ENCODE measurements around the gene ANKRD36B.
"Not testable (repeated sequence)": the region's sequence is repeated elsewhere in the genome, so short reads cannot be mapped to it uniquely, and the experiment has no call there.

DNA sequence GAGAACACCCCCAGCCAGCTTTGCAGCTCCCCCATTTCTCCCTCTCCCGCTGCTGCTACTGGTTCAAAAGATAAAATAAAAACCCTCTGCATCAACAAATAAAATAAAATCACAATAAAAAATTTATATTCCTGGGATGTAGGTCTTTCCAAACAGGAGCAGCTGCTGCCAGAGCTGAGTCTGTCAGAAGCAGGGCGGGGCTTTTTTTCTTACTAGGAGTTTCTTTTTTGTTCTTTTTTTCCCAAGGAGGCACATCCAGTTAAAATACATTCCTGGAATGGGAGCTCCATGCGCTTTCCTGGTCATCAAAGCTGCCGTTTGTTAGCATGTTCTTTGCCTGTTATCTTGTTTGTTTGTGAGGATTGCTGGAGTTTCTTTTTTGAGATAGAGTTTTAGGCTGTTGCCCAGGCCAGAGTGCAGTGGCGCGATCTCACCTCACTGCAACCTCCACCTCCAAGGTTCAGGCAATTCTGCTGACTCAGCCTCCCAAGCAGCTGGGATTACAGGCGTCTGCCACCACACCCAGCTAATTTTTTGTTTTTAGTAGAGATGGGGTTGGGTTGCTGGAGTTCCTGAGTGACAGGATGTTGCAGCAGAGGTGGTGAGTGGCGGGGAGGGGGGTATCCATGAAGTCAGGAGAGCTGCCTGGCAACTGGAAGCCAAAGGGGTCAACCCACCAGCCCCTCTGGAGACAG, 35.8 kb upstream of the ANKRD36B start:
- TF ChIP-seq, protein P1, sequence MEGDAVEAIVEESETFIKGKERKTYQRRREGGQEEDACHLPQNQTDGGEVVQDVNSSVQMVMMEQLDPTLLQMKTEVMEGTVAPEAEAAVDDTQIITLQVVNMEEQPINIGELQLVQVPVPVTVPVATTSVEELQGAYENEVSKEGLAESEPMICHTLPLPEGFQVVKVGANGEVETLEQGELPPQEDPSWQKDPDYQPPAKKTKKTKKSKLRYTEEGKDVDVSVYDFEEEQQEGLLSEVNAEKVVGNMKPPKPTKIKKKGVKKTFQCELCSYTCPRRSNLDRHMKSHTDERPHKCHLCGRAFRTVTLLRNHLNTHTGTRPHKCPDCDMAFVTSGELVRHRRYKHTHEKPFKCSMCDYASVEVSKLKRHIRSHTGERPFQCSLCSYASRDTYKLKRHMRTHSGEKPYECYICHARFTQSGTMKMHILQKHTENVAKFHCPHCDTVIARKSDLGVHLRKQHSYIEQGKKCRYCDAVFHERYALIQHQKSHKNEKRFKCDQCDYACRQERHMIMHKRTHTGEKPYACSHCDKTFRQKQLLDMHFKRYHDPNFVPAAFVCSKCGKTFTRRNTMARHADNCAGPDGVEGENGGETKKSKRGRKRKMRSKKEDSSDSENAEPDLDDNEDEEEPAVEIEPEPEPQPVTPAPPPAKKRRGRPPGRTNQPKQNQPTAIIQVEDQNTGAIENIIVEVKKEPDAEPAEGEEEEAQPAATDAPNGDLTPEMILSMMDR (IDR thresholded peaks at IDR 0.05) = not testable (repeated sequence)
- not testable (repeated sequence) for TF ChIP-seq POLR2A (IDR thresholded peaks at IDR 0.05)

All from breast epithelium (tissue), 3 donors.